Neural cell (in vitro differentiated cells): ENCODE data around the gene PIP5K1B.

Source experiments
- EP300 ChIP-seq: fragments of 450-650 bp; conservative IDR thresholded peaks from 2 replicates; pipeline ENCODE4 v1.6.1; 2014; ENCODE audit warnings: antibody characterized with exemption, mild to moderate bottlenecking, moderate library complexity; ENCODE audit not compliant: poor library complexity, severe bottlenecking
- MXI1 ChIP-seq: fragments of 450-650 bp; conservative IDR thresholded peaks from 2 replicates; pipeline ENCODE4 v1.6.1; 2014; ENCODE audit warnings: antibody characterized with exemption, mild to moderate bottlenecking; ENCODE audit not compliant: poor library complexity, severe bottlenecking
- POLR2AphosphoS5 ChIP-seq: IDR thresholded peaks from 2 replicates; pipeline ENCODE4 v1.6.1; 2012
- RAD21 ChIP-seq: fragments of 450-650 bp; conservative IDR thresholded peaks from 2 replicates; pipeline ENCODE4 v1.6.1; 2014; ENCODE audit warnings: antibody characterized with exemption, mild to moderate bottlenecking, moderate library complexity
- SMC3 ChIP-seq: fragments of 450-650 bp; conservative IDR thresholded peaks from 2 replicates; pipeline ENCODE4 v1.6.1; 2014; ENCODE audit warnings: antibody characterized with exemption, mild to moderate bottlenecking, moderate library complexity; ENCODE audit not compliant: poor library complexity
- TF ChIP-seq, protein P1 (sequence below): fragments of 450-650 bp; IDR thresholded peaks from 2 replicates; pipeline ENCODE4 v1.5.1; 2014; ENCODE audit warnings: antibody characterized with exemption, mild to moderate bottlenecking, moderate library complexity; ENCODE audit not compliant: poor library complexity, severe bottlenecking
- TF ChIP-seq, protein P2 (sequence below): IDR thresholded peaks from 2 replicates; pipeline ENCODE4 v1.6.1; 2012; ENCODE audit warnings: borderline replicate concordance

DNA sequence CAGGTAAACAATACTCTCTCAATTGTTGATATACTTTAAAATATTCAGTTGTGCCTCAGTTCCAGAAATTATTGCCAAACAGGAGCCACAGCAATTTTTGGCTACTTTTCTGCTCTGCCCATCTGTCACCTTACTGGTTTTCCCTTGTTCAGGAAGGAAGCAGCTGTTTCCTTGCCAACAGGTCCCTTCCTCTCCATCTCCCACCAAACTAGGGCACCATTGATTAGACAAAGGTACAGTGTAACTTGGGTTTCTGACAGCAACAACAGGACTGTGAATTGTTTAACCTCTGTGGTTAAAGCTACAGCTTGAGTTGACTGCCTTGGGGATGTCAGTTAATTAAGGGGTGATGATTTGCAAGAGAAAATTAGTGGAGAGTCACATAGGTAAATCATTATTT lies 76.9 kb downstream of the PIP5K1B start:
- TF ChIP-seq, protein P1, sequence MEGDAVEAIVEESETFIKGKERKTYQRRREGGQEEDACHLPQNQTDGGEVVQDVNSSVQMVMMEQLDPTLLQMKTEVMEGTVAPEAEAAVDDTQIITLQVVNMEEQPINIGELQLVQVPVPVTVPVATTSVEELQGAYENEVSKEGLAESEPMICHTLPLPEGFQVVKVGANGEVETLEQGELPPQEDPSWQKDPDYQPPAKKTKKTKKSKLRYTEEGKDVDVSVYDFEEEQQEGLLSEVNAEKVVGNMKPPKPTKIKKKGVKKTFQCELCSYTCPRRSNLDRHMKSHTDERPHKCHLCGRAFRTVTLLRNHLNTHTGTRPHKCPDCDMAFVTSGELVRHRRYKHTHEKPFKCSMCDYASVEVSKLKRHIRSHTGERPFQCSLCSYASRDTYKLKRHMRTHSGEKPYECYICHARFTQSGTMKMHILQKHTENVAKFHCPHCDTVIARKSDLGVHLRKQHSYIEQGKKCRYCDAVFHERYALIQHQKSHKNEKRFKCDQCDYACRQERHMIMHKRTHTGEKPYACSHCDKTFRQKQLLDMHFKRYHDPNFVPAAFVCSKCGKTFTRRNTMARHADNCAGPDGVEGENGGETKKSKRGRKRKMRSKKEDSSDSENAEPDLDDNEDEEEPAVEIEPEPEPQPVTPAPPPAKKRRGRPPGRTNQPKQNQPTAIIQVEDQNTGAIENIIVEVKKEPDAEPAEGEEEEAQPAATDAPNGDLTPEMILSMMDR, result no peak
- TF ChIP-seq, protein P2, sequence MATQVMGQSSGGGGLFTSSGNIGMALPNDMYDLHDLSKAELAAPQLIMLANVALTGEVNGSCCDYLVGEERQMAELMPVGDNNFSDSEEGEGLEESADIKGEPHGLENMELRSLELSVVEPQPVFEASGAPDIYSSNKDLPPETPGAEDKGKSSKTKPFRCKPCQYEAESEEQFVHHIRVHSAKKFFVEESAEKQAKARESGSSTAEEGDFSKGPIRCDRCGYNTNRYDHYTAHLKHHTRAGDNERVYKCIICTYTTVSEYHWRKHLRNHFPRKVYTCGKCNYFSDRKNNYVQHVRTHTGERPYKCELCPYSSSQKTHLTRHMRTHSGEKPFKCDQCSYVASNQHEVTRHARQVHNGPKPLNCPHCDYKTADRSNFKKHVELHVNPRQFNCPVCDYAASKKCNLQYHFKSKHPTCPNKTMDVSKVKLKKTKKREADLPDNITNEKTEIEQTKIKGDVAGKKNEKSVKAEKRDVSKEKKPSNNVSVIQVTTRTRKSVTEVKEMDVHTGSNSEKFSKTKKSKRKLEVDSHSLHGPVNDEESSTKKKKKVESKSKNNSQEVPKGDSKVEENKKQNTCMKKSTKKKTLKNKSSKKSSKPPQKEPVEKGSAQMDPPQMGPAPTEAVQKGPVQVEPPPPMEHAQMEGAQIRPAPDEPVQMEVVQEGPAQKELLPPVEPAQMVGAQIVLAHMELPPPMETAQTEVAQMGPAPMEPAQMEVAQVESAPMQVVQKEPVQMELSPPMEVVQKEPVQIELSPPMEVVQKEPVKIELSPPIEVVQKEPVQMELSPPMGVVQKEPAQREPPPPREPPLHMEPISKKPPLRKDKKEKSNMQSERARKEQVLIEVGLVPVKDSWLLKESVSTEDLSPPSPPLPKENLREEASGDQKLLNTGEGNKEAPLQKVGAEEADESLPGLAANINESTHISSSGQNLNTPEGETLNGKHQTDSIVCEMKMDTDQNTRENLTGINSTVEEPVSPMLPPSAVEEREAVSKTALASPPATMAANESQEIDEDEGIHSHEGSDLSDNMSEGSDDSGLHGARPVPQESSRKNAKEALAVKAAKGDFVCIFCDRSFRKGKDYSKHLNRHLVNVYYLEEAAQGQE, result no peak
- TF ChIP-seq POLR2AphosphoS5 (no peak), MXI1 (no peak), EP300 (no peak), RAD21 (no peak), SMC3 (no peak)
